GM19328 (cell line): ENCODE data around the gene ZNF320.
"Not testable (repeated sequence)": the region's sequence is repeated elsewhere in the genome, so short reads cannot be mapped to it uniquely, and the experiment has no call there.

ENCODE experiments used
- ATAC-seq: cut with Tn5 transposase; IDR thresholded peaks from one replicate; pipeline ENCODE4 v1.9.1; 2021; ENCODE audit warnings: mild to moderate bottlenecking, moderate library complexity; ENCODE audit not compliant: unreplicated experiment

ZNF320 gene

DNA sequence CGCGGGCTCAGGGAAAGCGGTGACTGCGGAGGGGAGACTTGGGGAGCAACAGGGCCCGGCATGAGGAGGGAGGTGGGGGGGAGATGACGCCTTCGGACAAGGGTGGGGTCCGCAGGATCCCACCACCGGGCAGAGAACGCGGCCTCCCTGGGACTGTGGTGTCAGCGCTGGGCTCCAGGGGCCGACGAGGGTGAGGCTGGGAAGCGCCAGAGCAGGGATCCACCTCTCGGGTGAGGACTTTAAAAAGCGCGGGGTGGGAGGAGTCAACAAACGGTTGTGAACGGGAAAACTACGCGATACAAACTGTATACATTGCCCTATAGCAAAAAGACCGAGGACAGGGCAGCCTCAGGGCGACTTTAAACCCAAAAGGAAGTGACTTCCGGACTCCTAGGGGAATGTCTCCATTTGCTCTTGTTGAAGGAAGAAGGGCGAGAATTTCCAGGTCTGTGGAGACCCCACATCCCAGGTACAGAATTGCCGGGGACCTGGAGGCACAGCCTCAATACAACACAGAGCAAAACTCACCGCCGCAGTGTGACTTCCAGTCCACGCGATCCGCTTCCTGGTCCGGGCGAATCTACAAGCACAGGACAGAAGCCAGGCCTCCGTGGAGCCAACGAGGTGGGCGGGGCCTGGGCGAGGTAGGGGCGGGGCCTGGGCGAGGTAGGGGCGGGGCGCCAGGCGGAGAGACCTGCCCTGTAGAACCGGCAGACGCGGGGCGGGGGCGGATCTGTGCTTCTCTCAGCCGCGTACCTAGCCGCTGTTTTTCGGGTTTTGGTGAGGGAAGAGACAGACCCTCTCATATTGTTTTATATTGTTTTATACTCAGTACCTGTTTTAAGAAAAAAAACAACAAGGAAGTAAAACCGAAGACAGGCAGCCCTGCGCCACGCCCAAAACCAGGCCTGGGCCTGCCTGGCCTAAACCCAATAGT, 25.7 kb upstream of the ZNF320 start, which contains the start of gene ZNF888:
Gene ZNF888 (minus strand): TSS at position 588 of the 937 bp plus-strand sequence. CDS start 5,555 bp downstream, outside the sequence.
- ATAC-seq = peak; percentile 93

DNA sequence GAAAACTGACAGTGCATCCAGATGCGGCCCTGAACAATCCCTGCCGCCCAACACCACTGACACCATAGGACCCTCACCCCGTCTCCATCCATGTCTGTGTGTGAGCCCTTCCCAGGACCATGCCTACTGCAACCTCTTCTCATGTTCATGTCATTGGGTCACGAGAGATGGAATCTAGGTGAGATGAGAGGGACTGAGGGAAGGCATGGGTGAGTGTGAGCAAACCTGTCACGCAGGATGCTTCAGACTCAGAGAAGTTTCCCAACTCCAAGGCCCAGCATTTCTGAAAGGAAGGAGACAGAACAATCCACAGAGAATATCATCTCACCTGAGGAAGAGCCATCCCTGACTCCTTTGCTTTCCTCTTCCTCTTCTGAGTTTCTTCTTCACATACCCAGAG, 20.1 kb upstream of the ZNF320 start:
- ATAC-seq = no peak

DNA sequence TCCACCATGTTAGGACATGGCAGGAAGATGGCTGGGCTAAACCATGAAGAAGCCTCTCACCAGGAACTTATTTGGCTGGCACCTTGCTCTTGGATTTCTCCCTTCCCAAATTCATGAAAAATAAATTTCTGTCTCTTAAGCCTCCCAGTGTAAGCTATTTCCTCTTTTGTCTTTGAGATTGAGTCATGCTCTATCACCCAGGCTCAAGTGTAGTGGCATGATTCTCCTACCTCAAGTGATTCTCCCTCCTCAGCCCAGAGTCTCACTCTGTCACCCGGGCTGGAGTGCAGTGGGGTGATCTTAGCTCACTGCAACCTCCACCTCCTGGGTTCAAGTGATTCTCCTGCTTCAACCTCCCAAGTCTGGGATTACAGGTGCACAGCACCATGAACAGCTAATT, 13.2 kb upstream of the ZNF320 start:
- ATAC-seq = no peak

DNA sequence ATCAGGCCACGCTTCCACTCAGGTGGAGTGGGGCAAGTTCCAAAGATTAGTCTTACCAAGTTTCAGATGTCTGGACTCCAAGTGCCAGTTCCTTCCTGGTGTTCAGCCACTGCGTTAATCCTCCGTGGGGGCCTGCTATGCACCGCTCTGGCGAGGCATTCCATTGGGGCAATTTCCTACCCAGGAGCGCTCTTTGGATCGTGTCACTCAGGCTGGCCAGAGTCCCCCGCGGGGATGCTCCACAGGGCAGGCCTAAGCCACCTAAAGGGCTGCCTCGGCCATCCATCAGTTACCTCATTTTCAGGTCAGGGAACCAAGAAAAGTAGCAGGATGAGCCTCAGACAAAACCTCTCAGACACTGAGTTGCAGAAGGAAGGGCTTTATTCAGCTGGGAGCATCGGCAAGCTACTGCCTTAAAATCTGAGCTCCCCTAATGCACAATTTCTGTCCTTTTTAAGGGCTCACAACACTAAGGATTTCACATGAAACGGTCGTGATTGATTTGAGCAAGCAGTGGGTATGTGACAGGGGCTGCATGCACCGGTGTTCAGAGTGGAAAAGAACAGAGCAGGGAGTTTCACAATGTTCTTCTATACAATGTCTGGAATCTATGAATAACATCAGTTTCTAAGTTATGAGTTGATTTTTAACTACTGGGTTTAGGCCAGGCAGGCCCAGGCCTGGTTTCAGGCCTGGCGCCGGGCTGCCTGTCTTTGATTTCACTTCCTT, 6.8 kb upstream of the ZNF320 start:
- not testable (repeated sequence) for ATAC-seq

DNA sequence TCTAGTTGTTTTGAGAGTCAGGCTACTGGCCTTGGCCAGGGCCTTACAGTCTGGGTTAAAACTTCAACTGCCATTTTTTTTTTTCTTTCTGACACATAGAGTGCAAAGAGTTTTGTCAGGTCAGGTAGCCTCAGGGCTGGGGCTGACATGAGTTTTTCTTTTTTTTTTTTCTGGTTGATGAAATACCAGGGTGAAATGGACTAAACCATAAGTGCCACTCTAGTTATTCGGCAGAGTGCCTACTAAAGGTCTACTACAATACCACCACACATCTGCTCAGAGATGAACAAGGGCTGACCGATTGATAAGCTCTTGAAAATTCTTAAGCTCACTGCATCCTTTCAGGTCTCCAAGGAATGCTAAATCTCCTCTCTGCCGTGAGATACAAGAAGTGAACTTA, 4.4 kb upstream of the ZNF320 start:
- ATAC-seq = no peak

DNA sequence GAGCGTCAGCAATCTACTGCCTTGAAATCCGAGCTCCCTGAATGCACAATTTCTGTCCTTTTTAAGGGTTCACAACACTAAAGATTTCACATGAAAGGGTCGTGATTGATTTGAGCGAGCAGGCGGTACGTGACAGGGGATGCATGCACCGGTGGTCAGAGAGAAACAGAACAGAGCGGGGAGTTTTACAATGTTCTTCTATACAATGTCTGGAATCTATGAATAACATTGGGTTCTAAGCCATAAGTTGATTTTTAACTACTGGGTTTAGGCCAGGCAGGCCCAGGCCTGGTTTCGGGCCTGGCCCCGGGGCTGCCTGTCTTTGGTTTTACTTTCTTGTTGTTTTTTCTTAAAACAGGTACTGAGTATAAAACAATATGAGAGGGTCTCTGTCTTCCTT, 1.2 kb upstream of the ZNF320 start:
- ATAC-seq = not testable (repeated sequence)

DNA sequence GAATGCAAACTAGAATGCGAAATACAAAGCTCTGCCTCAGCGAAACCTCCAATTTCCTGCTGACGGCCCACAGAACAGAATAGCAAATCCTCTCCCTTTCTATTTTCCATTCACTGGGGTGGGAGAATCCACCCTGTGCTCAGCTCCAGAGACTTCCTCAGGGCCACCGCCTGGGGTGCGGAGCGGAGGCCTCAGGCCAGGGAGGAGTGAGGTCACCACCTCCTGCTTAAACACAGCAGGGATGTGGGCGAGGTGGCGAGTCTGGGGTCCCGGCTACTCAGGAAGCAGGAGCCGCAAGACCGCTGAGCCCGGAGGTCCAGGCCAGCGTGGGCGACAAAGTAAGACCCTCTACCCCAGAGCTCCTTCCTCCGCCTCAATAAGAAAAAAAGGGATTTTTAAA, 666 bp upstream of the ZNF320 start:
- ATAC-seq = no peak

DNA sequence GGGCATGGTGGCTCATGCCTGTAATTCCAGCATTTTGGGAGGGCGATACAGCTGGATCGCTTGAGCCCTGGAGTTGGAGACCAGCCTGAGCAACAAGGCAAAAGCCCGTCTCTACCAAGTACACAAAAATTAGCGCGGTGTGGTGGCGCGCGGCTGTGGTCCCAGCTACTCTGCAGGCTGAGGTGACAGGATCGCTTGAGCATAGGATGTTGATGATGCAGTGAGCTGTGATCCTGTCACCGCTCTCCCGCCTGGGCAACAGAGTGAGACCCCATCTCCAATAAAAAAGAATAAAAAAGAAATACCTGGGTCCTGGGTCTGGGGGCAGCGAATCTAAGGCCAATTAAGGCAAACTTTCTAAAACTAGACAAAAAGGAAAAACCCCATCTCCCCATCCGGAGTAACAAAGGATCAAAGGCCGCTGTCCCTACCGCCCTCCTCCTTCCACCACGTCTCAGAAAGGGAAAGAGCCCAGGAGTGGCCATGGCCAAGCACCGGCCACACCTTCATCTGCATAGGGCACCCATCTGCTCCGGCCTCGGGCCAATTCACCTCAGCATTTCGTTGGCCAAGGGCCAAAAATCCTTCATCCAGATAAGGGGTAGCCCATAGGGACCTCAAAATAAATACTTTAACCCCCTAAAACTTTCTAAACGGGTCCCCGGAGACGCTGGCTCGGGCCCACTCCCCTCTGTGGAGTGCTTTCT, 851 bp downstream of the ZNF320 start:
- ATAC-seq = no peak

DNA sequence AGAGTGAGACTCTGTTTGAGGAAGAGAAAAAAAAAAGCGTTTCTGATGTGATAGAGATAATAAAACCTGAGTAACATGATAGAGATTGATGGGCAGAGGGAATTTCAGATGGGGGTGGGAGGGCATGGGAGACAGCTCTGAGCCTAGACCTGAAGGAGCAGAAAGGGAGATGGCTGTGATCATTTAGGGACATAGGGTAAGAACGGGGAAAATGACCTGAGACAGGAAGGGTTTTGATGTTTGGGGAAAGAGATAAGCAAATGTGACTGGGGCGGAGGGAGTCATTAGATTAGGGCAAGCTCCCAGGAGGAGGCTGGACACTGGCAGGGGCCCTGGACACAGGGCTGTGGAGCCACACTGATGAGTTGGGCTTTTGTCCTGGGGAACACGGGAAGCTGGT, 6.1 kb downstream of the ZNF320 start:
- ATAC-seq = no peak

DNA sequence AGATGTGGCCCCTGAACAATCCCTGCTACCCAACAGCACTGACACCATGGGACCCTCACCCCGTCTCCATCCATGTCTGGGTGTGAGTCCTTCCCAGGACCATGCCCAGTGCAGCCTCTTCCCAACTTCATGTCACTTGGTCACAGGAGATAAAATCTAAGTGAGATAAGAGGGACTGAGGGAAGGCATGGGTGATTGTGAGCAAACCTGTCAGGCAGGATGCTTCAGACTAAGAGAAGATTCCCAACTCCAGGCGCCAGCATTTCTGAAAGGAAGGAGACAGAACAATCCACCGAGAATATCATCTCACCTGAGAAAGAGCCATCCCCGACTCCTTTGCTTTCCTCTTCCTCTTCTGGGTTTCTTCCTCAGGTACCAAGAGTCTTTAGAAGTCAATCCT, 7.5 kb downstream of the ZNF320 start:
- ATAC-seq = no peak

DNA sequence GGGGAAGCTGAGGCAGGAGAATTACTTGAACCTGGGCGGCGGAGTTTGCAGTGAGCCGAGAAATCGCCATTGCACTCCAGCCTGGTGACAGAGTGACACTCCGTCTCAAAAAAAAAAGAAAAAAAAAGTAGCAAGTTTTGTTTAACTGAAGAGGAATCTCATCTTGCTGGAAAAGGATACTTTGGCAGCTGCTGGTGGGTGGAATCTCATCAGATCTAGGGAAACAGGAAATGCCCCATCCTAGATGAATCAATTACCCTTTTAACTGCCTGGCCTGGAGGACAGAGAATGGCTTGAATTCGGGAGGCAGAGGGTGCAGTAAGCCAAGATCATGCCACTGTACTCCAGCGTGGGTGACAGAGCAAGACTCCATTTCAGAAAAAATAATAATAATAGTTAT, 8.4 kb downstream of the ZNF320 start:
- ATAC-seq = no peak

DNA sequence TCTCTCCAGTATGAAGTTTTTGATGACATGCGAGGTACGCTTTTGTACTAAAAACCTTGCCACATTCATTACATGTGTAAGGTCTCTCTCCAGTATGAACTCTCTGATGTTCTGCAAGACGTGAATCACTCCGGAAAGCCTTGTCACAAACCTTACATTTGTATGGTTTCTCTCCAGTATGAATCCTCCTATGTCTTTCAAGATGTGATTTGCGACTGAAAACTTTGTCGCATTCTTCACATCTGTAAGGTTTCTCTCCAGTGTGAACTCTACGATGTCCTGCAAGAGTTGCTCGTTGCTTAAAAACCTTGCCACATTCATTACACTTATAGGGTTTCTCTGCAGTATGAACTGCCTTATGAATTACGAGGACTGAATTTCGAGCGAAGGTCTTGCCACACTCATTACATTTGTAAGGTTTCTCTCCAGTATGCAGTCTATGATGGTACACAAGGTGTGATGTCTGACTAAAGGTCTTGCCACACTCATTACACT, 16.5 kb downstream of the ZNF320 start:
- no peak for ATAC-seq

DNA sequence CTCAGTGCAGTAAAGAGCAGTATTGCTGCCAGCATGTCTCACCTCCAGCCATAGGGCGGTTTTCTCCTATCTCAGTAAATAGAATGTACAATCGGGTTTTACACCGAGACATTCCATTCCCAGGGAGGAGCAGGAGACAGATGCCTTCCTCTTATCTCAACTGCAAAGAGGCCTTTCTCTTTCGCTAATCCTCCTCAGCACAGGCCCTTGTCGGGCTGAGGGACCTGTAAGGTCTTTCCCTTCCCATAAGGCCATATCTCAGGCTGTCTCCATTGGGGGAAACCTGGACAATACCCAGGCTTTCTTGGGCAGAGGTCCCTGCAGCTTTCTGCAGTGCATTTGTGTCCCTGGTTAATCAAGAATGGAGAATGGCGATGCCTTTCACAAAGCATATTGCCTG, 24.4 kb downstream of the ZNF320 start:
- not testable (repeated sequence) for ATAC-seq

DNA sequence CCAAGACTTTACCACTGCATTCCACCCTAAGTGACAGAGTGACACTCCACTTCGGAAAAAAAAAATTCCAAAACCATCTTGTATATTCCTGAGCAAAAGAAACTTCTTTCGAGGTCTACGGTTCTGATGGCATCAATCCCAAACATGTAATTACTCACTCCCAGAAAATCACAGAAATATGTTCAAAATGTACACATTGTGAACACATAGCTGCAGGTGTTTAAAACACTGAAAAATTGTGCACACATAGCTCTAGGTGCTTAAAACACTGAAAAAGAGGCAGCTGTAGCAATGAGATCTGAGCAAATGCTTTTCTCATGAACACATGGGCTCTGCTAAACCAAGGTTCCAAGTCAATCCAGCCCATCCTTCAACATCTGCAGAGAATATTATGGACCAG, 26.0 kb downstream of the ZNF320 start:
- ATAC-seq = no peak

DNA sequence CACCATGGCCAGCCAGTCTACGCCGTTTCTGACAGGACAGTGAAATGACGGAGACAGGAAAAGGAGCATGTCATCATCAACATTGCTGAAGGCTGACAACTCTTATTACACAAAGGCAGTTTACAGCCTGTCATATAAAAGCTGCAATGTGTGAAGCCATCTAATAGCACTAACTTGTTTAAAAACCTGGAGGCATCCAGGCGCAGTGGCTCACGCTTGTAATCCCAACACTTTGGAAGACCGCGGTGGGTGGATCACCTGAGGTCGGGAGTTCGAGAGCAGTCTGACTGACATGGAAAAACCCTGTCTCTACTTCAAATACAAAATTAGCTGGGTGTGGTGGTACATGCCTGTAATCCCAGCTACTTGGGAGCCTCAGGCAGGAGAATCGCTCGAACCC, 29.4 kb downstream of the ZNF320 start:
- ATAC-seq = not testable (repeated sequence)

DNA sequence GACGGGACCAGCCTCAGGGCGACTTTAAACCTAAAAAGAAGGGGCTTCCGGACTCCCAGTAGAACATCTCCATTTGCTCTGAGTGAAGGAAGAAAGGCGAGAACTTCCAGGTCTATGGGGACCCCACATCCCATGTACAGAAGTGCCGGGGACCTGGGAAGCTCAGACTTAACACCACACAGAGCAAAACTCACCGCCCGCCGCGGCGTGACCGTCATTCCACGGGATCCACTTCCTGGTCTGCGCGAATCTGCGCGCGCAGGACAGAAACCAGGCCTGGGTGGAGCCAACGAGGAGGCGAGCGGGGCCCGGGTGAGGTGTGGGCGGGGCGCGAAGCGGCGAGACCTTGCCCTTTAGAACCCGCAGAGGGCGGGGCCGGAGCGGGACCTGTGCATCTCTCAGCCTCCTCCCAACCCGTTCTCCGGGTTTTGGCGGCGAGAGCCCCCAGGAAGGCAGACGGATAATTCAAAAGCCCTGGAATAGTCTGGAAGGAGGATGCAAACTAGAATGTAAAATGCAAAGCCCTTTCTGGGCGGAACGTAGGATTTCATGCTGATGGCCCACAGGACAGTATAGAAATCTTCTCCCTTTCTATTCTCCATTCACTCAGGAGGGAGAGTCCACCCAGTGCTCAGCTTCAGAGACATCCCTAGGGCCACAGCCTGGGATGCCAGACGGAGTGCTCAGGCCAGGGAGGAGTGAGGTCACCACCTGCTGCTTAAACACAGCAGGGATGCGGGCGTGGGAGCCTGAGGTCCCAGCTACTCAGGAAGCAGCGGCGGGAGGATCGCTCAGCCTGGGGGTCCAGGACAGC, 39.9 kb downstream of the ZNF320 start, which contains the start of gene ZNF468:
Gene ZNF468 (minus strand): TSS at position 242 of the 814 bp plus-strand sequence. CDS start 3,347 bp downstream, outside the sequence.
- ATAC-seq = peak; percentile 76

DNA sequence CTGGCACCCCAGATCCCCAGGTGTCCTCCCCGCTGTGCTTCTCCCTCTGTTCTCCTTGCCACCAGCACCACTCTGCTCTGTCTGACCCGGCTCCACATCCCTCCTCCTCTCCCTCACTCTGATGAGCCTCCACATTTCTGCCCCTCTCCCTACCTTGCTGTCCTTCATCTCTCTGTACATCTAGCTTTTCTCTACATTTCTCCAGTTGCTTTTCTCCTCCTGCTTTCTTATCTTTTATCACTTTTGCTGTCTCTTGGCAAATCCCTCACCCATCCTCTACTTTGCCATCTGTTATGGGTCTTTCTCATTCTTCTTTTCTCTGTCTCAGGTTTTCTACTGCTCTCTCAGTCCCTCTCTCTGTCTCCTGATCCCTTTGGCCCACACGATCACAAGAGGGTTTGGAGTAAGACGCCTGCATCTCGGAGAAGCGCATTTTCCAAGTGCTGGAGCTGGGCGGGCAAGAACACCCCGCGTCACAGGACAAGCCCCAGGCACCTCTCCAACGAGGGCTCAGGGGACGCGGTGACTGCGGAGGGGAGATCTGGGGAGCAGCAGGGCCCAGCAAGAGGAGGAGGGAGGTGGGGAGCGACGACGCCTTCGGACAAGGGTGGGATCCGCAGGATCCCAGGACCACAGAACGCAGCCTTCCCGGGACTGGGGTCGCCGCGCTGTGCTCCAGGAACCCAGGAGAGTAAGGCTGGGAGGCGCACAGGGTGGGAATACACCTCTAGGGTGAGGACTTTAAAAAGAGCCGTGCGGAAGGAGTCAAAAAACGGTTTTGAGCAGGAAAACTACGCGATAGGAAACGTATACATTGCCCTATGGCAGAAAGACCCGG, 40.7 kb downstream of the ZNF320 start:
- ATAC-seq = not testable (repeated sequence)
